ENCODE data around the gene ATP9B.

The ATP9B gene

GRCh38 chr18:79299711-79300110, 230.5 kb downstream of the ATP9B start:
- no peak for DNase-seq (ENCODE audit: extremely low read depth, insufficient read length)
- Histone ChIP-seq H3K36me3 (ENCODE audit: control insufficient read depth, insufficient read depth, low read length) (peaks cover 3% of the 10 kb centered on the region), H3K27me3 (replicated peaks; ENCODE audit: control insufficient read depth, insufficient read depth, low read length) (no peaks in the 10 kb centered on the region), H3K4me3 (replicated peaks; ENCODE audit: low read depth, low read length) (no peak overlapping the region)
- TF ChIP-seq, protein P1, sequence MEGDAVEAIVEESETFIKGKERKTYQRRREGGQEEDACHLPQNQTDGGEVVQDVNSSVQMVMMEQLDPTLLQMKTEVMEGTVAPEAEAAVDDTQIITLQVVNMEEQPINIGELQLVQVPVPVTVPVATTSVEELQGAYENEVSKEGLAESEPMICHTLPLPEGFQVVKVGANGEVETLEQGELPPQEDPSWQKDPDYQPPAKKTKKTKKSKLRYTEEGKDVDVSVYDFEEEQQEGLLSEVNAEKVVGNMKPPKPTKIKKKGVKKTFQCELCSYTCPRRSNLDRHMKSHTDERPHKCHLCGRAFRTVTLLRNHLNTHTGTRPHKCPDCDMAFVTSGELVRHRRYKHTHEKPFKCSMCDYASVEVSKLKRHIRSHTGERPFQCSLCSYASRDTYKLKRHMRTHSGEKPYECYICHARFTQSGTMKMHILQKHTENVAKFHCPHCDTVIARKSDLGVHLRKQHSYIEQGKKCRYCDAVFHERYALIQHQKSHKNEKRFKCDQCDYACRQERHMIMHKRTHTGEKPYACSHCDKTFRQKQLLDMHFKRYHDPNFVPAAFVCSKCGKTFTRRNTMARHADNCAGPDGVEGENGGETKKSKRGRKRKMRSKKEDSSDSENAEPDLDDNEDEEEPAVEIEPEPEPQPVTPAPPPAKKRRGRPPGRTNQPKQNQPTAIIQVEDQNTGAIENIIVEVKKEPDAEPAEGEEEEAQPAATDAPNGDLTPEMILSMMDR (IDR thresholded peaks at IDR 0.05; ENCODE audit: insufficient read depth, low read length, poor library complexity, severe bottlenecking) = no peak

GRCh38 chr18:79300413-79300812, 231.2 kb downstream of the ATP9B start:
- TF ChIP-seq, protein P1 (IDR thresholded peaks at IDR 0.05; ENCODE audit: insufficient read depth, low read length, poor library complexity, severe bottlenecking) = no peak
- DNase-seq (ENCODE audit: extremely low read depth, insufficient read length) = no peak
- H3K27me3 ChIP-seq (replicated peaks; ENCODE audit: control insufficient read depth, insufficient read depth, low read length) = no peaks in the 10 kb centered on the region
- H3K36me3 ChIP-seq (ENCODE audit: control insufficient read depth, insufficient read depth, low read length) = peaks cover 3% of the 10 kb centered on the region
- H3K4me3 ChIP-seq (replicated peaks; ENCODE audit: low read depth, low read length) = no peak overlapping the region

DNA sequence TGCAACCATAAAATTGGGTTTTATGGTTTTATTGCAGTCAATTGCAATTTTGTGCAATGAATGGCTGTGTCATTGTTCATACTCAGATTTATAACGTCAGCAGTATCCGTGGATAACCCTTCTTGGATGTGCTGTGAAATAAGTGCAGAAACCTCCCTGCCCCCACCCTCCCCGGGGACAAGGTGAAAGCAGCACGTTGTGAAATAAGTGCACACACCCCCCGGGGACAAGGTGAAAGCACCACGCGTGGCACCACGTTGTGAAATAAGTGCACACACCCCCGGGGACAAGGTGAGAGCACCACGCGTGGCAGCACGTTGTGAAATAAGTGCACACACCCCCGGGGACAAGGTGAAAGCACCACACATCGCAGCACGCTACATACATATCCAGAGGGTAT, 232.9 kb downstream of the ATP9B start:
- peaks cover 2% of the 10 kb centered on the region for H3K36me3 ChIP-seq (ENCODE audit: control insufficient read depth, insufficient read depth, low read length)

DNA sequence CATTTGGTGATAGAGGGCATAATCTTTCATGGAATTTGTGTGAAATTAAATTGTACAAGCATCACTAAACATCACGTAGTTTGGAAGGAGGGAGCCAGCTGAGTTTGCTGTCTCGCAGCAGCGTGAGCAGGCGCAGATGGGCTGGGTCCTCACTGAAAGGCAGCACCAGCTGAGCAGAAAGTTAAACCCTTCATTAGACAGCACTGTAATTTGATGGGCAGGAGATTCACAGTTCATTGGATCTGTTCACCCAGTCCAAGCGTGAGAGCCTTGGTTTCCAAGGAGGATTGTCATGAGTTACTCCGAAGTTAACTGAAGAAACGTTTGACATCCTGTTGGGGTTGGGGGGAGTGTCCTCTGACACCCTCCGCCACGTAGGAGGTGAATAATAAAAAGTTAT, 236.7 kb downstream of the ATP9B start:
- no peak overlapping the region for H3K4me3 ChIP-seq (replicated peaks; ENCODE audit: low read depth, low read length)
- no peaks in the 10 kb centered on the region; the same call in 1 of the 2 replicates for H3K36me3 ChIP-seq (ENCODE audit: control insufficient read depth, insufficient read depth, low read length)
- no peak for DNase-seq (ENCODE audit: extremely low read depth, insufficient read length)
- H3K27me3 ChIP-seq (replicated peaks; ENCODE audit: control insufficient read depth, insufficient read depth, low read length) = no peaks in the 10 kb centered on the region
- TF ChIP-seq, protein P1 (IDR thresholded peaks at IDR 0.05; ENCODE audit: insufficient read depth, low read length, poor library complexity, severe bottlenecking) = no peak

More for the DNA sequence above, 232.9 kb downstream of the ATP9B start:
- Histone ChIP-seq H3K4me3 (replicated peaks; ENCODE audit: low read depth, low read length) (no peak overlapping the region), H3K27me3 (replicated peaks; ENCODE audit: control insufficient read depth, insufficient read depth, low read length) (no peaks in the 10 kb centered on the region)
- TF ChIP-seq, protein P1 (IDR thresholded peaks at IDR 0.05; ENCODE audit: insufficient read depth, low read length, poor library complexity, severe bottlenecking) = no peak
- no peak for DNase-seq (ENCODE audit: extremely low read depth, insufficient read length)

DNA sequence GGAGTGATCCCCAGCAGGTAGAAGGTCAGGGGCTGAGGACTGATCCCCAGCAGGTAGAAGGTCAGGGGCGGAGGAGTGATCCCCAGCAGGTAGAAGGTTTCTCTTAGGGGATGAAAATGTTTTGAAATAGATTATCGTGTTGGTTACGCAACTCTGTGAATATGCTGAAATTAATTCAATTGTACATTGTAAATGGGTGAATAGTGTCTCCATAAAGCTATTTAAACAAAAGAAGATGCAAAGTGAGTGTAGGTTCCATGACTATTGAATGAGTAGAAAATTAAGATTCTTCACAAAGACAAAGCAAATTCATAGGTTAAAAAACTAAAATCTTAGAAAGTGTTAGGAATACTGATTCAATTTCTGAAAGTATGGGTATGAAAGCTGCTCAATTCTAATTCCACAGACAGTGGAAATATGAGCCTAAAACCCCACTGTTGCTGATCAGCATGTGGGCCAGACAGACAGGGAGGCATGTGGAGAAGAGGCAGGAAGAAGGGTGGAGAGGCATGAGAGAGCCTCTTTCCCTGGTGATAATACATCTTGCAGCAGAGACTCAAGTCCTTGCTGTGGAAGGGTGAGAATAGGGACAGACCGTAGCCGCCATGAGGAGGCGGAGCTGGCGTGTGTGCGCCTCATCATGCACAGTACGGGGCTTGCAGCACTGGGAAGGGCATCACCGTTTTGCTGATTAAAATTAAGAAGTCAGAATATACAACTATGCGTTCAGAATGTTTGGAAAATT, 240.6 kb downstream of the ATP9B start:
- no peak overlapping the region for H3K4me3 ChIP-seq (replicated peaks; ENCODE audit: low read depth, low read length)
- peaks cover 3% of the 10 kb centered on the region; the same call in 1 of the 2 replicates for H3K36me3 ChIP-seq (ENCODE audit: control insufficient read depth, insufficient read depth, low read length)
- DNase-seq (ENCODE audit: extremely low read depth, insufficient read length) = no peak
- TF ChIP-seq, protein P1 (IDR thresholded peaks at IDR 0.05; ENCODE audit: insufficient read depth, low read length, poor library complexity, severe bottlenecking) = no peak
- no peaks in the 10 kb centered on the region for H3K27me3 ChIP-seq (replicated peaks; ENCODE audit: control insufficient read depth, insufficient read depth, low read length)

Measured in GM06990 (cell line).